ENCODE measurements around the gene DGKQ.
"Not testable (repeated sequence)": the region's sequence is repeated elsewhere in the genome, so short reads cannot be mapped to it uniquely, and the experiment has no call there.

The DGKQ gene

GRCh38 chr4:931960-932712 is 41.2 kb downstream of the DGKQ start, which contains the start of the genes GAK and TMEM175:
TSS of gene GAK (minus strand) at chr4:932316. CDS start at chr4:932187, 129 bp downstream.
TSS of gene TMEM175 (plus strand) at chr4:932460. CDS start at chr4:947740, 15,280 bp downstream.
- Histone ChIP-seq H3K27ac (peak within 1 kb of the TSS; percentile 84 to 96 (median 94)), H3K9ac (peak within 1 kb of the TSS; percentile 89 to 99 (median 96)), H3K36me3 (peaks cover 0 to 17% (median 8%) of the 10 kb centered on the region in 11 experiments; a peak in 10 of 22 replicates), H3K4me2 (peak within 1 kb of the TSS; percentile 94 to 100 (median 97)), H3K4me1 (peaks cover 54 to 81% (median 73%) of the 10 kb centered on the region in 10 experiments), H3K4me3 (peak within 1 kb of the TSS; percentile 86 to 100 (median 100)), H3K9me3 (replicated peaks in 1 of 11) (no peaks in the 10 kb centered on the region), H3K27me3 (no peaks in the 10 kb centered on the region), H4K20me1 (peaks cover 38 to 52% (median 43%) of the 10 kb centered on the region in 11 experiments)
- no peak for TF ChIP-seq Cebpa-rat (IDR thresholded peaks at IDR 0.05)

DNA sequence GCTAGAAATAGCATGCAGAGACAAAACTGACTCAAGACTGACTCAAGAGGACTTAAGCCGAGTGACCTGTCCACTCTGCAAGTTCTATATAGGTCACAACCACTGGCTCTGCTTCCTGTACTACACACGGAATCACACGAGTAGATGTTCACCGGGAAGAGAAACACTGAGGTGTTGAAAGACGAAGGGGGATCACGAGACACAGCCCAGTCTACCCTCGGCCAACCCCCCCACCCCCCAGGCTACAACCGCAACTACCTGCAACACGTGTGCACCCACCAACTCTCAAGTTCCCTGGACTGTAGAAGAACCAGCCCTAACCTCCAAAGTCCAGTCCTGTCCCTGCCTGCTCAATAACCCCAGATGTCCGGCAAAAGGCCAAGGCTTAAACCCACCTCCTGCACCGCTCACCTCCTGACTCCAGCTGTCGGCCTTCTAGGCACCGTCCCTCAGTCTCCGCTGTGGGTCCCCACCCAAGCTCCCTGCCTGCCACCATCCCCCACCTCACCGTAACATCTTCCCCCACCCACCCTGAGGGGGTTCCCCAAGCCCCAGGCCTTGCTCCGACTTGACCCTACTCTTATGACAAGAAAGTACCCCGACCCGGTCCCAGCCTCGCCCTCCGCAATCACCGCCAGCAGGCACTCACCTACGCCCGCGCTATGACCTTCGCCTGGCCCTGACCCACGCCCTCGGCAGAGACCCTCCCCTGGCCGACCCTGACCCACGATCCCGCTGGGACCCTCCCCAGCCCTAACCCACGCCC is 42.0 kb downstream of the DGKQ start:
- no peaks in the 10 kb centered on the region for H3K9me3 ChIP-seq (replicated peaks in 1 of 11)
- H3K4me2 ChIP-seq: peak overlapping the region; percentile 92 to 100 (median 96)
- peaks cover 40 to 54% (median 46%) of the 10 kb centered on the region in 11 experiments for H4K20me1 ChIP-seq
- peaks cover 51 to 74% (median 68%) of the 10 kb centered on the region in 10 experiments for H3K4me1 ChIP-seq
- no peaks in the 10 kb centered on the region for H3K27me3 ChIP-seq
- H3K27ac ChIP-seq: peak overlapping the region; percentile 84 to 96 (median 94)
- H3K9ac ChIP-seq: peak overlapping the region; percentile 89 to 99 (median 96)
- peak overlapping the region; percentile 86 to 100 (median 100) for H3K4me3 ChIP-seq
- peaks cover 0 to 19% (median 8%) of the 10 kb centered on the region in 11 experiments; a peak in 12 of 22 replicates for H3K36me3 ChIP-seq
- no peak for TF ChIP-seq Cebpa-rat (IDR thresholded peaks at IDR 0.05)

- peak overlapping the region; percentile 89 to 99 (median 96) for H3K9ac ChIP-seq
- no peak for TF ChIP-seq Cebpa-rat (IDR thresholded peaks at IDR 0.05)
- no peaks in the 10 kb centered on the region for H3K9me3 ChIP-seq (replicated peaks in 1 of 11)
- peak overlapping the region; percentile 92 to 100 (median 96) for H3K4me2 ChIP-seq
- peaks cover 51 to 74% (median 68%) of the 10 kb centered on the region in 10 experiments for H3K4me1 ChIP-seq
- H3K27me3 ChIP-seq: no peaks in the 10 kb centered on the region
- peak overlapping the region; percentile 86 to 100 (median 100) for H3K4me3 ChIP-seq
- peaks cover 45 to 60% (median 51%) of the 10 kb centered on the region in 11 experiments for H4K20me1 ChIP-seq
- peaks cover 0 to 22% (median 10%) of the 10 kb centered on the region in 11 experiments; a peak in 13 of 22 replicates for H3K36me3 ChIP-seq
- H3K27ac ChIP-seq: peak overlapping the region; percentile 84 to 96 (median 94); a peak in 20 of 22 replicates
These were observed 42.6 kb downstream of the DGKQ start for GRCh38 chr4:930827-931193.

GRCh38 chr4:930028-930551 is 43.3 kb downstream of the DGKQ start:
- Histone ChIP-seq H3K27me3 (no peaks in the 10 kb centered on the region), H3K4me1 (peaks cover 55 to 74% (median 69%) of the 10 kb centered on the region in 10 experiments), H3K4me2 (peak overlapping the region; percentile 92 to 100 (median 96)), H4K20me1 (peaks cover 53 to 62% (median 58%) of the 10 kb centered on the region in 11 experiments), H3K4me3 (peak overlapping the region; percentile 86 to 100 (median 100); a peak in 19 of 20 replicates), H3K9ac (peak overlapping the region; percentile 89 to 99 (median 96); a peak in 20 of 22 replicates), H3K27ac (peak overlapping the region; percentile 4 to 96 (median 94); a peak in 19 of 22 replicates), H3K9me3 (replicated peaks in 1 of 11) (no peaks in the 10 kb centered on the region), H3K36me3 (peaks cover 0 to 22% (median 10%) of the 10 kb centered on the region in 11 experiments; a peak in 13 of 22 replicates)
- no peak for TF ChIP-seq Cebpa-rat (IDR thresholded peaks at IDR 0.05)

GRCh38 chr4:929096-929765 is 44.1 kb downstream of the DGKQ start:
- peak overlapping the region in 3 of 10 experiments; percentile 100; a peak in 4 of 20 replicates for H3K4me3 ChIP-seq
- no peak for TF ChIP-seq Cebpa-rat (IDR thresholded peaks at IDR 0.05)
- H3K9ac ChIP-seq: peak overlapping the region in 9 of 11 experiments; percentile 5 to 99 (median 89); a peak in 11 of 22 replicates
- H3K27me3 ChIP-seq: no peaks in the 10 kb centered on the region
- H3K27ac ChIP-seq: peak overlapping the region in 10 of 11 experiments; percentile 1 to 96 (median 93); a peak in 13 of 22 replicates
- H3K4me1 ChIP-seq: peaks cover 64 to 74% (median 69%) of the 10 kb centered on the region in 10 experiments
- H3K4me2 ChIP-seq: peak overlapping the region; percentile 92 to 100 (median 96); a peak in 21 of 22 replicates
- H4K20me1 ChIP-seq: peaks cover 61 to 69% (median 65%) of the 10 kb centered on the region in 11 experiments
- H3K9me3 ChIP-seq (replicated peaks in 1 of 11): no peaks in the 10 kb centered on the region
- H3K36me3 ChIP-seq: peaks cover 0 to 22% (median 10%) of the 10 kb centered on the region in 11 experiments; a peak in 13 of 22 replicates

- not testable (repeated sequence) for H3K27ac ChIP-seq; H3K27me3 ChIP-seq; H3K9me3 ChIP-seq (replicated peaks in 1 of 11); H3K9ac ChIP-seq; H3K4me3 ChIP-seq
- peaks cover 0 to 26% (median 10%) of the 10 kb centered on the region in 11 experiments; a peak in 13 of 22 replicates for H3K36me3 ChIP-seq
- H3K4me2 ChIP-seq: peak overlapping the region in 2 of 11 experiments; percentile 28 to 99; a peak in 1 of 22 replicates
- H4K20me1 ChIP-seq: peaks cover 78 to 86% (median 82%) of the 10 kb centered on the region in 11 experiments
- H3K4me1 ChIP-seq: peaks cover 64 to 76% (median 71%) of the 10 kb centered on the region in 10 experiments
These were observed 45.8 kb downstream of the DGKQ start for GRCh38 chr4:927566-927965.

DNA sequence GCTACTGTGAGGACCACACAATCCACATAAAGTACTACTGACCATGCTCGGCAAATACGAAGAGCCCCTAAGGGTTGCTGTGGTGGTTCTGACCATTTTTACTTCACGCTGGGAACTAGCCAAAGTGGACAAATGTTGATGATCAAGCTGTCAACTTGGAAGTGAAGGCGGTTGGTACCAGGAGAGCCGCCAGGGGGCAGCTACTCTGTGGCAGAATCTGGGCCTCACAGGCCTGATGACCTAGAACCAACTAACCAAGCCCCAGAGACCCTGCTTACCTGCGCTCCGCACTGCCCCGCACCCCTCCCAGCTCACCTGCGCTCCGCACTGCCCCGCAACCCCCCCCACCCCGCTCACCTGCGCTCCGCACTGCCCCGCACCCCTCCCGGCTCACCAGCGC is 46.8 kb downstream of the DGKQ start:
- H3K9me3 ChIP-seq (replicated peaks in 1 of 11): peaks cover 0 to 9% (median 7%) of the 10 kb centered on the region in 11 experiments; a peak in 18 of 22 replicates
- H3K4me1 ChIP-seq: peaks cover 75 to 86% (median 81%) of the 10 kb centered on the region in 10 experiments
- TF ChIP-seq Cebpa-rat (IDR thresholded peaks at IDR 0.05): no peak
- H3K4me3 ChIP-seq: no peak overlapping the region
- H3K27ac ChIP-seq: peak overlapping the region in 2 of 11 experiments; percentile 22 to 53; a peak in 1 of 22 replicates
- H3K9ac ChIP-seq: 0 out of 22 replicates have a peak overlapping the region, but pooled peaks of 1 of the 11 experiments have one; percentile 56
- no peaks in the 10 kb centered on the region for H3K27me3 ChIP-seq
- peaks cover 0 to 34% (median 18%) of the 10 kb centered on the region in 11 experiments; a peak in 19 of 22 replicates for H3K36me3 ChIP-seq
- peaks cover 80 to 94% (median 90%) of the 10 kb centered on the region in 11 experiments for H4K20me1 ChIP-seq
- peak overlapping the region in 9 of 11 experiments; percentile 63 to 78 (median 75); a peak in 10 of 22 replicates for H3K4me2 ChIP-seq
